AG04450 (cell line): ENCODE results near the gene AFF3. TPM values are rescaled to one million over a fixed set of nuclear protein-coding genes. Genes with fewer than 3 reads are reported as not detected.

Experiments used
- CTCF ChIA-PET: fragments of 300-600, 350-600 bp; formaldehyde crosslinking; extraction: SDS; loops from one replicate; lab custom pipeline; 2022; ENCODE audit warnings: antibody characterized with exemption, inconsistent platforms; lab: Charles Lee
- POLR2A ChIA-PET: fragments of 350-600 bp; formaldehyde crosslinking; extraction: SDS; loops from one replicate; lab custom pipeline; 2021; ENCODE audit warnings: antibody characterized with exemption, inconsistent platforms; lab: Yijun Ruan, JAX
- DNase-seq: peaks from one replicate; pipeline ENCODE4 v3.0.0-alpha.2; 2011; ENCODE audit warnings: low read depth, low spot score
- H3K27ac ChIP-seq: one replicate; pipeline ENCODE4 v1.5.1; 2012; ENCODE audit warnings: low read depth, low read length, control low read depth
- H3K27me3 ChIP-seq: one replicate; pipeline ENCODE4 v1.6.0; 2012; ENCODE audit warnings: low read length; ENCODE audit not compliant: control insufficient read depth, insufficient read depth
- H3K4me3 ChIP-seq: 2 replicates; pipeline ENCODE4 v1.5.1; 2011; ENCODE audit warnings: mild to moderate bottlenecking, low read depth, low read length, control low read depth
- H3K9me3 ChIP-seq: 2 replicates; pipeline ENCODE4 v1.5.1; 2012; ENCODE audit warnings: low read length; ENCODE audit not compliant: control insufficient read depth, insufficient read depth
- polyA plus RNA-seq: library from polyadenylated mRNA; depleted of rRNA; stranded (reverse); fragments of >200 nt; gene quantifications from 2 replicates; pipeline ENCODE4 v1.2.3, GENCODE V29; 2011
- TF ChIP-seq, protein P1 (sequence below): IDR thresholded peaks from 2 replicates; pipeline ENCODE4 v1.5.1; 2011; ENCODE audit warnings: low read depth, low read length, control low read depth, inconsistent platforms

AFF3 gene
- polyA plus RNA-seq, 1 experiment: 17.9 TPM

DNA sequence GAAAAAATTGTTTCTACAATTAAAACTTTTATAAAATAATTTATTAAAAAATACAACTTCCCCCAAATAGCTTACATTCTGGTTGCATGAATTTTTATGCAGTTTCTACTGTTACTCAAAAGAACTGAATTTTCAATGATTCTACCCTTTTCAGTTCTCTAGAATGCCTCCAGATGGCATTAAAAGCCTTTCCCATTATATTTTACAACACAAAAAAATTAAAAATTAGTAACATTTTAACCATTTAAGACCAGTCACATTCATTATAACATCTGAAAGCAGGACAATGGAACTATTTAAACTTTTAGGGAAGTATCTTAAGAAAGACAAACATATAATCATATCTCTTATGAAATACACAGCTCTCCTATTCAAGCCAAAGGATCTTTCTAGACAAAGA is 416.6 kb downstream of the AFF3 start:
- CTCF ChIA-PET: interaction anchor here (0.7 to 5.4 kb wide), 18 partner anchors 22 to 536 kb away, joined by 3 to 62 read pairs (median 4); no protein-coding TSS in a partner anchor
- DNase-seq: no peak
- TF ChIP-seq, protein P1, sequence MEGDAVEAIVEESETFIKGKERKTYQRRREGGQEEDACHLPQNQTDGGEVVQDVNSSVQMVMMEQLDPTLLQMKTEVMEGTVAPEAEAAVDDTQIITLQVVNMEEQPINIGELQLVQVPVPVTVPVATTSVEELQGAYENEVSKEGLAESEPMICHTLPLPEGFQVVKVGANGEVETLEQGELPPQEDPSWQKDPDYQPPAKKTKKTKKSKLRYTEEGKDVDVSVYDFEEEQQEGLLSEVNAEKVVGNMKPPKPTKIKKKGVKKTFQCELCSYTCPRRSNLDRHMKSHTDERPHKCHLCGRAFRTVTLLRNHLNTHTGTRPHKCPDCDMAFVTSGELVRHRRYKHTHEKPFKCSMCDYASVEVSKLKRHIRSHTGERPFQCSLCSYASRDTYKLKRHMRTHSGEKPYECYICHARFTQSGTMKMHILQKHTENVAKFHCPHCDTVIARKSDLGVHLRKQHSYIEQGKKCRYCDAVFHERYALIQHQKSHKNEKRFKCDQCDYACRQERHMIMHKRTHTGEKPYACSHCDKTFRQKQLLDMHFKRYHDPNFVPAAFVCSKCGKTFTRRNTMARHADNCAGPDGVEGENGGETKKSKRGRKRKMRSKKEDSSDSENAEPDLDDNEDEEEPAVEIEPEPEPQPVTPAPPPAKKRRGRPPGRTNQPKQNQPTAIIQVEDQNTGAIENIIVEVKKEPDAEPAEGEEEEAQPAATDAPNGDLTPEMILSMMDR: peak; percentile 60
- Histone ChIP-seq H3K4me3 (no peak overlapping the region), H3K27me3 (no peaks in the 10 kb centered on the region), H3K9me3 (no peaks in the 10 kb centered on the region; the same call in 1 of the 2 replicates), H3K27ac (no peak overlapping the region)
- POLR2A ChIA-PET: interaction anchor here (0.5 to 0.7 kb wide), 2 partner anchors 28 to 36 kb away, joined by 3 to 10 read pairs; no protein-coding TSS in a partner anchor

DNA sequence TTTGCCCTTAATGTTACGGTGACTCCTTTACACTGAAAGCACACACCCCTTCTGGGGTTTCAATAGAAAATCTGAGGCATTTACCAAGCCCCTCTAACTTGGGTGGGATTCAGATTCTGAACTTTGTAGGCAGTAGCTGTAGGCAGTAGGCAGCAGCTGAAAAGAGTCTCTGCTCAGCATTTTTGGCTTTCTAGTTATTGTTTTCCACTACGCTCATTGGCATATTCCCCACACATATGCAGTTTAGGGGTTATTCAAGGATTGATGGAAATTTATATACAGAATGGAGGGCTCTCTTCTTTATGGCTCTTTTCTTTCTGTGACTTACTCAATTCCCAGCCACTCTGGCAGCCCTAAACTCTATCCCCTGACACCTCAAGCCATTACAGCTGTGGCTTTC is 419.9 kb downstream of the AFF3 start:
- POLR2A ChIA-PET: no interaction called here
- H3K4me3 ChIP-seq: no peak overlapping the region
- TF ChIP-seq, protein P1: no peak
- H3K27me3 ChIP-seq: no peaks in the 10 kb centered on the region
- no peak for DNase-seq
- CTCF ChIA-PET: interaction anchor here (1.0 to 1.3 kb wide), 4 partner anchors 163 to 540 kb away, joined by 3 to 6 read pairs (median 4); no protein-coding TSS in a partner anchor
- H3K9me3 ChIP-seq: no peaks in the 10 kb centered on the region; the same call in 1 of the 2 replicates
- no peak overlapping the region for H3K27ac ChIP-seq

DNA sequence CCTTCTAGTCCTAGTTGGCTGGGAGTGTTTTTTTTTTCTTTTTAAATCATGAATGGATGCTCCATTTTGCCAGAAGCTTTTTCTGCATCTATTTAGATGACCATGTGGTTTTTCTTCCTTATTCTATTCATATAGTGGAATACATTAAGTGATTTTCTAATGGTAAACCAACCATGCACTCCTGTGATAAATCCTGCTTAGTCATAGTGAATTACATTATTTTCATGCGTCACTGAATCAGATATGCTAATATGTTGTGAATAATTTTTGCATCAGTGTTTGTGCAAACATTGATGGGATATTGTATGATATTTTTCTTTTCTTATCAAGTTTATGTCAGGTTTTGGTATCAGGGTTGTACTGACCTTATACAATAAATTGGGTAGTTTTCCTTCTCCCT is 423.3 kb downstream of the AFF3 start:
- CTCF ChIA-PET: interaction anchor here (0.7 kb wide), 2 partner anchors 316 to 461 kb away, joined by 6 to 9 read pairs; no protein-coding TSS in a partner anchor
- H3K4me3 ChIP-seq: no peak overlapping the region
- POLR2A ChIA-PET: no interaction called here

DNA sequence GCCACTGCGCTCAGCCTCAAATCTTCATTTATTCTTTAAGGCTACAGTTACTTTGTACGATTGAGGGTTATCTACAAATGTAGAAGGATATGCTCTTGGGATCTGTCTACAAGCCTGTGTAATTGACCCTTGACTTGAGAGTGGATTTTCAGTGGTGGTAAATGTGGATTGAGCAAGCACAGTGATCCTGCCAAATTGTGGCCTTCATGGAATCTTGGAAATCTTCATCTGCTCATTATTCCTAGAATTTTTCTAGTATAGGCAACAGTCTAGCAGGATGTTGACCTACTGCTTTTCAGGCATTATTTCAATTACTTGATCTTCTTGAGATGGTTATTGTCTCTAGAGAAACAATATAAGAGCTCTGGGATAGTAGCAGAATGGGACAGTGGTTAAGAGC is 426.4 kb downstream of the AFF3 start:
- ChIA-PET CTCF (interaction anchor here (1.3 kb wide), 2 partner anchors 12 to 156 kb away, joined by 3 read pairs; no protein-coding TSS in a partner anchor), POLR2A (no interaction called here)
- Histone ChIP-seq H3K27me3 (no peaks in the 10 kb centered on the region), H3K27ac (no peak overlapping the region), H3K4me3 (no peak overlapping the region), H3K9me3 (no peaks in the 10 kb centered on the region)
- TF ChIP-seq, protein P1: no peak
- DNase-seq: no peak

More for the DNA sequence above, 423.3 kb downstream of the AFF3 start:
- TF ChIP-seq, protein P1: no peak
- Histone ChIP-seq H3K27me3 (no peaks in the 10 kb centered on the region), H3K27ac (no peak overlapping the region), H3K9me3 (no peaks in the 10 kb centered on the region; the same call in 1 of the 2 replicates)
- no peak for DNase-seq

DNA sequence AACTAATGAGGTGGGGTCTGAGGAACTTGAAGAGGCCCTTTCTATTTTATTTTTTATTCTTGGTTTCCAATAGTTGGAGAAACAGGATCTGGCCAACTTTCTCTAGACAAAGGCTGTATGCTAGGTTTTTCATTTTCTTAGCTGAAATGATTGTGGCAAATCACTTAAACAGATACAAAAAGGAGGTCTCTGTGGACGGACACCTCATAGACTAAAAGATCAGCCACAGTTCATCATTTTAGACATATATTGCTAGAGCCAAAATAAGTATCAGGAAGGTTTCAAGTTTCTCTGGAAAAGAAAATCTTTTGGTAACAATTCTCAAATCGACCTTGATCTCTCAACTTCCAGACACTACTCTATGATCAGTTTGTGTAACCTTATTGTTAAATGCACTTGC is 428.0 kb downstream of the AFF3 start:
- Histone ChIP-seq H3K27ac (no peak overlapping the region), H3K4me3 (no peak overlapping the region), H3K9me3 (no peaks in the 10 kb centered on the region), H3K27me3 (no peaks in the 10 kb centered on the region)
- POLR2A ChIA-PET: interaction anchor here (0.7 kb wide), 1 partner anchor 66 kb away, joined by 4 read pairs; no protein-coding TSS in a partner anchor
- DNase-seq: no peak
- CTCF ChIA-PET: interaction anchor here (0.7 to 1.3 kb wide), 3 partner anchors 10 to 546 kb away, joined by 3 read pairs; no protein-coding TSS in a partner anchor
- TF ChIP-seq, protein P1: no peak
